NCI-H2196 treated with DMSO at 0.1 percent for 48 hours (cell line): ENCODE measurements around the gene TMEM273.
"Not testable (repeated sequence)": the region's sequence is repeated elsewhere in the genome, so short reads cannot be mapped to it uniquely, and the experiment has no call there.

Source experiments
- DNase-seq: peaks from one replicate; lab custom pipeline; 2025; ENCODE audit not compliant: unreplicated experiment; lab: John Stamatoyannopoulos, UW

TMEM273 gene

DNA sequence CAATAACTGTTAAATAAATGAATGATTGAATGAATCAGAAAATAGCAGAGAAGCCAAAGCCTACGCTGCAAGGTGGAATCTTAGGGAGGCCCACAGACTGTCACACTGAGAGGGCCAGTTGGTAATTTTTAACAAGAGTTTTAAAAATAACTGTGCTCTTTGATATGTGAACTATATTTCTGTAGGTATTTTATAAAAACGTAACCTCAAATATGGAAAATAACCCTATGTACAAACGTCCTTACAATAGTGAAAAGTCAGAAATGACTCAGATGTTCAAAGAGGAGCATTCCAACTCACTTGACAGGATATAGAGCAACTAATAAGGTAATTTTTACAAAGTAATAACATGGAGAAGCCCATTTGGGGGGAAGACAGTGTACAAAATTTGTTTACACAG lies 18.9 kb upstream of the TMEM273 start:
- no peak for DNase-seq

DNA sequence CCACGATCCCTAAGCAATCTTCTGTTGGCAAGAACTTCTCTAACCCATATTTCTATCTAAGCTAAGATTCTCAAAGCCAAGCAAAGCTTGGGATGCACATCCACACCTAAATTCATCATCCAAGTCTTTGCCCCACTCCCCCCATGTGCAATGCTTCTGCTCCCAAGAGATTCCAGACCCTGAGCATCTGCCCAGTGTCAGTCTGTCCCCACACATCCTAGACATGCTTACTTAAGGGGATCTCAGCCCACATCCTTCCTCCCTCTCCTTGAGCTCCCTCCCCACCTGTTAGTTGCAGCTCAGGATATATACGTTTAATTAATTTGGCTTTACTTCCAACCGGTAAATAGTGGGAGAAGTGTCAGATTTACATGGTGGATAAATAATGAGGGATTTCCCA lies 17.0 kb upstream of the TMEM273 start:
- no peak for DNase-seq

GRCh38 chr10:49204119-49204518 lies 15.9 kb upstream of the TMEM273 start:
- no peak for DNase-seq

- DNase-seq, result no peak
Observed at GRCh38 chr10:49202266-49202665, 14.1 kb upstream of the TMEM273 start.

GRCh38 chr10:49200854-49201253 lies 12.7 kb upstream of the TMEM273 start:
- DNase-seq, result no peak

- DNase-seq, result no peak
Observed at GRCh38 chr10:49197171-49197570, 9.0 kb upstream of the TMEM273 start.

DNA sequence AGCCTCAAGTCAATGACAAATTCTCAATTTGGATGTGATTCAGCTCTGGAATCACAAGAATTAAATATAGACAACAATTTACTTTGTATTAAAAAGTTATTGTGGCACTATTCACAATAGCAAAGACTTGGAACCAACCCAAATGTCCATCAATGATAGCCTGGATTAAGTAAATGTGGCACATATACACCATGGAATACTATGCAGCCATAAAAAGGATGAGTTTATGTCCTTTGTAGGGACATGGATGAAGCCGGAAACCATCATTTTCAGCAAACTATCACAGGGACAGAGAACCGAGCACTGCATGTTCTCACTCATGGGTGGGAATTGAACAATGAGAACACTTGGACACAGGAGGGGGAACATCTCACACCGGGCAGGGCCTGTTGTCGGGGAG lies 7.7 kb upstream of the TMEM273 start:
- DNase-seq, result not testable (repeated sequence)

GRCh38 chr10:49194212-49194920 lies 6.2 kb upstream of the TMEM273 start:
- DNase-seq, result no peak

DNA sequence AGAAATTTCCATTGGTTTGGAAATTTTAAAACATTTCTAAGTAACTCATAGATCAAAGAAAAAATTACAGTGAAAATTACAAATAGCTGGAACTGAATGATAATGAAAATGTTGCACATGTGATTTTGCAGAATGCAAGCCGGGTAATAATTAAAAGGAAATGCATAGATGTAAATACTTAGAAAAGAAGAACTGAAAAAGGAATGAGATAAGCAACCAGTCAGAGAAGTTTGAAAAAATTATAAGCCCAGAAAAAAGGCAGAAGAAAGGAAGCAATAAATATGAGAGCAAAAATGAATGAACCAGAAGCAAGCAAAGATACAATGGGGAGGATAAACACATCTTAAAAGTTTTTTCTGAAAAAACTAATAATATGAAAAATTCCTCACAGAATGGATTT lies 3.2 kb upstream of the TMEM273 start:
- DNase-seq, result no peak

- no peak for DNase-seq
Observed at GRCh38 chr10:49189422-49189821, 1.2 kb upstream of the TMEM273 start.

DNA sequence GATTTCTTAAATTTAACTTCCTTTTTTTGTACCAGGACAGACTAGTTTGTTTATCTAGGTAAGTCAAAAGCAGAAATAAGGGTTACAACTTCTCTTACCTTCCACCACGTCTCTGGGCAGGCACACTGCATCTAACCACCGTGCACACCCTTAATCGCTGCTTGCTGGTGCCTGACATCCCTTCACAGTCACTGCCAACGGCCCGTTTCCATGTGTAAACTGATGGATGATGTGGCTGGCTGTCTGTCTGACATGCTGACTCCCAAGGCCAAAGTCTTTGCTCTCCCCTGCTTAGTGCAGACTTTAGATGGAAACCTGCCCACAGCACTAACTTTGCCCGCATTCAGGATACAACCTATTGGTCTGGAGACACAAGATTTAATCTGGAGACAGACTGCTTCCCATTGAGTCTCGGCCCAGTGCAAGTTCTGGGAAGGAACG lies 1.1 kb downstream of the TMEM273 start:
- DNase-seq, result no peak

DNA sequence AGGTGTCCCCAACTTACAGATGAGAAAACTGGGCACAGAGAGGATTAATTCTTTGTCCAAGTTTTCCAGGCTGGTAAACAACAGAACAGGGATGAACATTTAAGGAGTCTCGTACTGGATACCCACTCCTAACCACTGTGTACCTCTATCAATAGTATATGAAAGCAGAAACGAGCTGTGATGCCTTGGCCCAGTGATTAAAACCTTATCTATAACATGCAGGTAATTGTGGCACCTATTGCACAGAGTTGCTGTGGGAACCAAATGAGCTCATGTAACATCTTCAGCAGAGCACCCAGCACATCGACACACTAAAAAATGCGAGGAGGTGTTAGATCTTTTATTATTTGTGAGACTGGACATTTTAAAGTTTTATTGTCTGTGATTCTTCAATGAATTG lies 1.6 kb downstream of the TMEM273 start:
- no peak for DNase-seq

GRCh38 chr10:49185213-49185612 lies 3.0 kb downstream of the TMEM273 start:
- DNase-seq, result no peak

- DNase-seq, result no peak
Observed at GRCh38 chr10:49184642-49185111, 3.5 kb downstream of the TMEM273 start.

DNA sequence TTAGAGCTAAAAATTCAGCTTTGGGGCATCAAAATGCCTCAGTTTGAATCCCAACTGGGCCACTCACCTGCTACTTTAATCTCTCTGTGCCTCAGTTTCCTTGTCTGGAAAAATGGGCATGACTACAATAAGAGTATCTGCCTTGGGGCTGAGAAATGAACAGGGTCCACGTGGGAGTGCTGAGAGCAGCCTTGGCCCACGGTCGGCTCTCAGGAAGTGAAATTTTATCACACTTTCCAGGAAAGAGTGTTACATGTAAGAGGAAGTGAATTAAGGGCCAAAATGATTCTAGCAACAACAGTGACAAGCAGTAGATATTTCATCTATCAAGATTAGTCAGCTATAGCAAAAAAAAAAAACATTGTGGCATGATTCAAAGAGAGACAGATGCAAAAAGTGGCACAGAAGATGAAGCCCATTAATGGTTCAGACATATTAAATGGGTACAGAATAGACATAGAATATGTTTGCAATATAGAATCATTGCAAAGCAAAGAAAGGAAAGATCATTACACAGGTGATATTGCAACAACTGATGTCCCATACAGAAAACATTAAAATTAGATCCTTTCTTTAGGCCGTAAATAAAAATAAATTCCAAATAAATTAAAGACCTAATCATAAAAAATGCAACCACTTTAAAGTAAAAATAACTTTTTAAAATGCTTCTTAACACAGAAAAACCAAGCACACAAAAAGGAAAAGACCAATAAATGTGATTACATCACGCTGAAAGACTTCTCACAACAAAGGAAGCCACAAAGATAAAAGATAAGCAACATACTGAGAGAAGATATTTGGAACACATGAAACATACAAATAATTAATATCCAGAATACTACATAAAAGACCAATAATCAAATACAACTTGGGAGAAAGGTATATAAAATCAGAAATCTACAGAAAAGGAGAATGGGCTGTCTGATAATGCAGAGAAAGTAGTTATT lies 4.3 kb downstream of the TMEM273 start:
- DNase-seq, result no peak

DNA sequence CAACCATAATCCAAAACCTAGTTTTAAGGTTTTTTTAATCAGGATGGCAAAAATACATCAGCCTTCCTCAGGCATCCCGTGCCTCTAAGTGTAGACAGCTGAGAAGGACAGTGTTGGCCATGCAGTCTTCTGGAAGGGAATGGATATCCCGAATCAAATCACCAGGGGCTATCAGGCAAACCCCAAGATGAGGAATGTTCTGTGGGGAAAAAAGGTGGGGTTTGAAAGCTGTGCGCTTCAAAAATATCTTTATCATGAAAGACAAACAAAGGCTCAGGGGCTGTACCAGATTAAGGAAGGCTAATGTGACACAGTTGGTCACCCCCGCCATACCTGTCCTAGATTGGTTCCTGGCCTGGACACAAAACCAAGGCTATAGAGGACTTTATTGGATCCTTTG lies 5.4 kb downstream of the TMEM273 start:
- no peak for DNase-seq

GRCh38 chr10:49180444-49180860 lies 7.7 kb downstream of the TMEM273 start:
- no peak for DNase-seq

- DNase-seq, result no peak
Observed at GRCh38 chr10:49179699-49180443, 8.3 kb downstream of the TMEM273 start.

- no peak for DNase-seq
Observed at GRCh38 chr10:49178489-49179471, 9.4 kb downstream of the TMEM273 start.
